GM19099 (cell line): ENCODE measurements around the gene NELL1.

Experiments
- POLR2A ChIP-seq: IDR thresholded peaks from 3 replicates; pipeline ENCODE4 v1.6.1; 2011; ENCODE audit warnings: low read depth; ENCODE audit not compliant: insufficient read length; ENCODE audit errors: extremely low read depth

NELL1 gene

GRCh38 chr11:20668844-20669819 is at the start of gene NELL1:
Gene NELL1, plus strand, starts transcription at chr11:20669586.
- TF ChIP-seq POLR2A, result no peak

GRCh38 chr11:20620988-20621387 is 48.4 kb upstream of the NELL1 start:
- TF ChIP-seq POLR2A, result no peak

GRCh38 chr11:20621679-20622078 is 47.7 kb upstream of the NELL1 start:
- TF ChIP-seq POLR2A, result no peak

GRCh38 chr11:20623252-20623651 is 46.1 kb upstream of the NELL1 start:
- TF ChIP-seq POLR2A, result no peak

GRCh38 chr11:20626279-20626678 is 43.1 kb upstream of the NELL1 start:
- no peak for TF ChIP-seq POLR2A

- TF ChIP-seq POLR2A, result no peak
These were observed 42.4 kb upstream of the NELL1 start for GRCh38 chr11:20627026-20627425.

- no peak for TF ChIP-seq POLR2A
These were observed 41.7 kb upstream of the NELL1 start for GRCh38 chr11:20627701-20628100.

GRCh38 chr11:20631519-20632168 is 37.7 kb upstream of the NELL1 start:
- TF ChIP-seq POLR2A, result no peak

- TF ChIP-seq POLR2A, result no peak
These were observed 37.2 kb upstream of the NELL1 start for GRCh38 chr11:20632169-20632532.

GRCh38 chr11:20634044-20634443 is 35.3 kb upstream of the NELL1 start:
- TF ChIP-seq POLR2A, result no peak

GRCh38 chr11:20634781-20635180 is 34.6 kb upstream of the NELL1 start:
- TF ChIP-seq POLR2A, result no peak

- TF ChIP-seq POLR2A, result no peak
These were observed 31.3 kb upstream of the NELL1 start for GRCh38 chr11:20638074-20638473.

GRCh38 chr11:20639688-20640087 is 29.7 kb upstream of the NELL1 start:
- TF ChIP-seq POLR2A, result no peak

GRCh38 chr11:20640401-20640800 is 29.0 kb upstream of the NELL1 start:
- TF ChIP-seq POLR2A, result no peak

- TF ChIP-seq POLR2A, result no peak
These were observed 25.0 kb upstream of the NELL1 start for GRCh38 chr11:20644360-20644759.

GRCh38 chr11:20647976-20648565 is 21.3 kb upstream of the NELL1 start:
- no peak for TF ChIP-seq POLR2A

GRCh38 chr11:20652150-20652806 is 17.1 kb upstream of the NELL1 start:
- no peak for TF ChIP-seq POLR2A
